Mesothelial cell of epicardium (in vitro differentiated cells): ENCODE measurements around the gene SHC3. TPM values are rescaled to one million over a fixed set of nuclear protein-coding genes. Genes with fewer than 3 reads are reported as not detected.

Experiments
- DNase-seq, 2 experiments: peaks; one replicate each; pipeline ENCODE4 v3.0.0; 2021; ENCODE audit warnings: low spot score in 2 of 2; ENCODE audit not compliant: unreplicated experiment in 2 of 2
- H3K27ac Mint-ChIP-seq: 2 replicates; pipeline ENCODE4 v1.8.0; 2021; ENCODE audit warnings: mixed read lengths
- H3K27me3 Mint-ChIP-seq: 2 replicates; pipeline ENCODE4 v1.8.0; 2021; ENCODE audit warnings: low read depth, mixed read lengths
- H3K36me3 Mint-ChIP-seq: 2 replicates; pipeline ENCODE4 v1.8.0; 2021; ENCODE audit warnings: mixed read lengths
- H3K4me1 Mint-ChIP-seq: 2 replicates; pipeline ENCODE4 v1.8.0; 2021; ENCODE audit warnings: mixed read lengths
- H3K4me3 Mint-ChIP-seq: 2 replicates; pipeline ENCODE4 v1.8.0; 2021; ENCODE audit warnings: mild to moderate bottlenecking, moderate library complexity, mixed read lengths
- H3K9me3 Mint-ChIP-seq: 2 replicates; pipeline ENCODE4 v1.8.0; 2021; ENCODE audit warnings: mixed read lengths
- CTCF ChIP-seq: fragments of 200-600 bp; sonication (generic); IDR thresholded peaks from one replicate; pipeline ENCODE4 v1.5.0; 2021; ENCODE audit warnings: antibody characterized with exemption; ENCODE audit not compliant: unreplicated experiment
- total RNA-seq: library from RNA; stranded (reverse); gene quantifications from 3 replicates; pipeline ENCODE4 v1.2.1, GENCODE V29; 2021

The SHC3 gene
- total RNA-seq, 1 donor from 2014 or later: 2.1 TPM

DNA sequence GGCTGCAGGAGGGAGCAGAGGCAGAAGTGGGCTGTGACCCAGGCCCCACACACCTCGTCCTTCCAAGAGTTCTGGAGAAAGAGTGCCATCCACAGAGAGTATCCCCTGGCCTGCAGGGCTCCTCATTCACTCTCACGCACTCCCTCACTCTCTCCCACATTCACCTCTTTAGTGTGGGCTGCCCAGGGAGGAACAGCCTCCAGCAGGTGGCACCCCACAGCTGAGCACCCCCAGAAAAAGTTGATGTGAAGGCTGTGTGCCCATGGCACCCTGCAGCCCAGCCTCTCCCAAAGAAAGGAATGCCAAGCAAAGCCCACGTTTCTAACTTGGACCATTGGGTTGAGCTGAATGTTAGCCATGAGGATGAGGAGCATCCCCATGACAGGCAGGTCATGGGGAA lies 4.5 kb upstream of the SHC3 start:
- H3K4me3 Mint-ChIP-seq: no peak overlapping the region
- H3K9me3 Mint-ChIP-seq: no peaks in the 10 kb centered on the region
- no peak for TF ChIP-seq CTCF
- H3K27me3 Mint-ChIP-seq: peaks cover 46% of the 10 kb centered on the region
- DNase-seq: no peak
- no peak overlapping the region for H3K27ac Mint-ChIP-seq
- no peaks in the 10 kb centered on the region for H3K36me3 Mint-ChIP-seq
- peaks cover 23% of the 10 kb centered on the region for H3K4me1 Mint-ChIP-seq

GRCh38 chr9:89182369-89182768 lies 3.8 kb upstream of the SHC3 start:
- DNase-seq: no peak
- Mint-ChIP-seq H3K36me3 (no peaks in the 10 kb centered on the region), H3K4me1 (peaks cover 23% of the 10 kb centered on the region), H3K4me3 (no peak overlapping the region), H3K27ac (no peak overlapping the region), H3K9me3 (no peaks in the 10 kb centered on the region), H3K27me3 (peaks cover 50% of the 10 kb centered on the region)
- no peak for TF ChIP-seq CTCF

GRCh38 chr9:89179895-89180734 lies 1.5 kb upstream of the SHC3 start:
- Mint-ChIP-seq H3K4me3 (peak overlapping the region; percentile 71), H3K36me3 (no peaks in the 10 kb centered on the region), H3K27me3 (peaks cover 70% of the 10 kb centered on the region), H3K9me3 (no peaks in the 10 kb centered on the region), H3K4me1 (peaks cover 23% of the 10 kb centered on the region), H3K27ac (peak overlapping the region; percentile 94)
- DNase-seq: peak; percentile 78 to 86
- TF ChIP-seq CTCF: no peak

DNA sequence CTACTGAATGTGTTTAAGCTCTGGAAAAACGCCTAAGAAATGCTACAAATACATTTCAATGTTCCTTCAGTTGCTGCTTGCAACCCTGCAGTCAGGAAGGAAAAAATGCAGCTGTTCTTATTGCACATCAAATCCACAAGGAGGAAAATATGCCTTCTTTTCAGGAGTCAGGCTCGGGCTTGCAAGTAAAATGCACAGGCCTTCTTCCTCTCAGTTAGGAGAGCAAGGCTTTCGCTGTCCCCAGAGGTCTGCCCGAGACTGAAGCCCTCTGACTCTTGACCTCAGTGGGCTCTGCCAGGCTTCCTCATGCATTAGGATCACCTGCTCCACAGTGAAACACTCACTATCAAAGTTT lies 899 bp upstream of the SHC3 start:
- peaks cover 23% of the 10 kb centered on the region for H3K4me1 Mint-ChIP-seq
- H3K4me3 Mint-ChIP-seq: peak overlapping the region; percentile 71
- H3K9me3 Mint-ChIP-seq: no peaks in the 10 kb centered on the region
- no peaks in the 10 kb centered on the region for H3K36me3 Mint-ChIP-seq
- DNase-seq: no peak
- peaks cover 73% of the 10 kb centered on the region for H3K27me3 Mint-ChIP-seq
- H3K27ac Mint-ChIP-seq: peak overlapping the region; percentile 94
- no peak for TF ChIP-seq CTCF

GRCh38 chr9:89178830-89179539 lies 367 bp upstream of the SHC3 start:
- no peak for DNase-seq
- no peaks in the 10 kb centered on the region for H3K9me3 Mint-ChIP-seq
- H3K27me3 Mint-ChIP-seq: peaks cover 73% of the 10 kb centered on the region
- peak overlapping the region; percentile 71 for H3K4me3 Mint-ChIP-seq
- TF ChIP-seq CTCF: no peak
- no peaks in the 10 kb centered on the region for H3K36me3 Mint-ChIP-seq
- no peak overlapping the region for H3K27ac Mint-ChIP-seq
- H3K4me1 Mint-ChIP-seq: peaks cover 23% of the 10 kb centered on the region
